Measurements from ENCODE around the gene RASA3.

GRCh38 chr13:113963376-113963775, 169.0 kb downstream of the RASA3 start:
- no peak for TF ChIP-seq CTCF (IDR thresholded peaks at IDR 0.05)
- no peak for TF ChIP-seq POLR2A (IDR thresholded peaks at IDR 0.05)

All from right lobe of liver (tissue), 4 donors.